Cardiac fibroblast (primary cell): Measurements from ENCODE around the gene SNTG2.

Experiments used
- DNase-seq, 2 donors: peaks; one replicate each; pipeline versions ENCODE4 v3.0.0 to v3.0.0-alpha.2; 2010; ENCODE audit warnings: low read depth in 2 of 2
- H3K4me3 ChIP-seq, 2 donors: replicated peaks in 1 of 2; 1 replicate in 1 of 2; 2 replicates in 1 of 2; pipeline ENCODE4 v1.5.1; 2011; ENCODE audit warnings: low read depth in 2 of 2, low read length in 2 of 2, mild to moderate bottlenecking in 2 of 2, moderate library complexity in 1 of 2
- CTCF ChIP-seq: IDR thresholded peaks from one replicate; pipeline ENCODE4 v1.5.1; 2011; ENCODE audit warnings: low read depth, mild to moderate bottlenecking, low read length, inconsistent platforms

SNTG2 gene

GRCh38 chr2:1394709-1395408 lies 444.2 kb downstream of the SNTG2 start:
- no peak for DNase-seq
- no peak for TF ChIP-seq CTCF
- no peak overlapping the region for H3K4me3 ChIP-seq

DNA sequence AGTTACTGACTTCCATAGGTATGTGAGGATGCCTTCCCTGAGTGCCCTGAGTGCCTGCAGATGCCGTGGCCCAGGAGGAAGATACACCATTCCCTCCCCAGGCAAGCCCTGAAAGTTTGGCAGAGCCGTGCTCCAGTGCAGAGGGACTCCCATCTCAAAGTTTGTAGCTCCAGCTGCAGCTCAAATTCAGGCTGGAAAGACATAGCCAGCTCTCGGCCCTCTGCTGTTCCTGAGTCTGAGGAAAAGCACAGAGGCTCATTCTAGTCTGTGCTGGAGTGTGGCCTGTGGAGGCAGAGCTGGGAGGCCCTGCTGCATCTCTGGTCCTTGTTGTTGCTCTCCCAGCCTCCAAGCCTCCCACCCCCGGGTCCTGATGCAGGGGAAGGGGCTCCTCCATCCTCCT lies 446.7 kb downstream of the SNTG2 start:
- TF ChIP-seq CTCF: no peak
- DNase-seq: no peak
- H3K4me3 ChIP-seq: no peak overlapping the region

GRCh38 chr2:1398191-1398590 lies 447.5 kb downstream of the SNTG2 start:
- no peak for DNase-seq
- TF ChIP-seq CTCF: no peak
- no peak overlapping the region for H3K4me3 ChIP-seq

GRCh38 chr2:1400943-1401735 lies 450.5 kb downstream of the SNTG2 start:
- no peak for TF ChIP-seq CTCF
- DNase-seq: no peak
- no peak overlapping the region for H3K4me3 ChIP-seq

GRCh38 chr2:1402064-1402463 lies 451.4 kb downstream of the SNTG2 start:
- TF ChIP-seq CTCF: no peak

DNA sequence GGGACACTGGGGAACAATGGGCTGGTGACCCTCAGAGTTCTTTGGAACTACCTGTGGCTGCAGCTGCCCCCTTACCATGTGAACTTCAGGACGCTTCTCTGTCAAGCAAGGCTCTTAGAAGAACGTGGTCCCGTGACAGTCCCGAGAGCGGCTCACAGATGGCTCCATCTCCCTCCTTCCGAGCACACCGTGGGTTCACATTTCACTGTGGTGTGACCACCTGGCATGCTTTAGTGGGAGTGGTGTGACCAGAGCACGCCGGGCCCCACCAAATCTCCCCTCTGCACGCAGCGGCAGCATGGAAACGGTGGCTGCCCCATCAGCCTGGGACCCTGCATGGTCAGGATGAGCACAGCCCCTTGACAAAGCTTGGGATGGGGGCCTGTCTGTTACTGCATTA lies 452.9 kb downstream of the SNTG2 start:
- no peak for TF ChIP-seq CTCF
- no peak for DNase-seq

More at GRCh38 chr2:1402064-1402463, 451.4 kb downstream of the SNTG2 start:
- H3K4me3 ChIP-seq: no peak overlapping the region
- no peak for DNase-seq

More for the DNA sequence above, 452.9 kb downstream of the SNTG2 start:
- H3K4me3 ChIP-seq: no peak overlapping the region
